HG03571 (cell line): Measurements from ENCODE around the gene C1orf87.

Source experiments
- ATAC-seq: cut with Tn5 transposase; IDR thresholded peaks from one replicate; pipeline ENCODE4 v1.9.1; 2021; ENCODE audit not compliant: unreplicated experiment

Gene C1orf87

GRCh38 chr1:60073605-60074278, at the start of gene C1orf87:
Gene C1orf87, minus strand, starts transcription at chr1:60073770. Its CDS starts 1,127 bp downstream, at chr1:60072643.
- no peak for ATAC-seq

- ATAC-seq, result no peak
These were observed 44.5 kb upstream of the C1orf87 start for GRCh38 chr1:60118085-60118484.

GRCh38 chr1:60114745-60115318, 41.3 kb upstream of the C1orf87 start:
- no peak for ATAC-seq

- ATAC-seq, result no peak
These were observed 40.0 kb upstream of the C1orf87 start for GRCh38 chr1:60113596-60113995.

GRCh38 chr1:60113028-60113427, 39.5 kb upstream of the C1orf87 start:
- ATAC-seq, result no peak

GRCh38 chr1:60111716-60112115, 38.1 kb upstream of the C1orf87 start:
- ATAC-seq, result no peak

- ATAC-seq, result no peak
These were observed 37.5 kb upstream of the C1orf87 start for GRCh38 chr1:60111118-60111517.

- ATAC-seq, result no peak
These were observed 34.6 kb upstream of the C1orf87 start for GRCh38 chr1:60108196-60108595.

- ATAC-seq, result no peak
These were observed 29.6 kb upstream of the C1orf87 start for GRCh38 chr1:60103186-60103585.

GRCh38 chr1:60102267-60103061, 28.9 kb upstream of the C1orf87 start:
- ATAC-seq, result no peak

GRCh38 chr1:60101516-60101915, 27.9 kb upstream of the C1orf87 start:
- no peak for ATAC-seq

GRCh38 chr1:60091195-60091715, 17.7 kb upstream of the C1orf87 start:
- no peak for ATAC-seq

- ATAC-seq, result no peak
These were observed 17.1 kb upstream of the C1orf87 start for GRCh38 chr1:60090655-60091054.

GRCh38 chr1:60088620-60089155, 15.1 kb upstream of the C1orf87 start:
- no peak for ATAC-seq

GRCh38 chr1:60087681-60088080, 14.1 kb upstream of the C1orf87 start:
- no peak for ATAC-seq

- no peak for ATAC-seq
These were observed 4.6 kb upstream of the C1orf87 start for GRCh38 chr1:60078182-60078581.

GRCh38 chr1:60071296-60071695, 2.3 kb downstream of the C1orf87 start:
- ATAC-seq, result no peak

GRCh38 chr1:60069691-60070090, 3.9 kb downstream of the C1orf87 start:
- ATAC-seq, result no peak

GRCh38 chr1:60068393-60069045, 5.1 kb downstream of the C1orf87 start:
- ATAC-seq, result no peak

GRCh38 chr1:60066001-60066400, 7.6 kb downstream of the C1orf87 start:
- no peak for ATAC-seq

- ATAC-seq, result no peak
These were observed 8.4 kb downstream of the C1orf87 start for GRCh38 chr1:60065199-60065598.
